Fibroblast of skin of right biceps (primary cell): ENCODE measurements around the gene EXOC3L4.
A peak's percentile ranks its signal among the peaks of the same experiment; 100 is the strongest.
"Not testable (repeated sequence)": the region's sequence is repeated elsewhere in the genome, so short reads cannot be mapped to it uniquely, and the experiment has no call there.

Experiments
- DNase-seq: peaks from one replicate; pipeline ENCODE4 v3.0.0-alpha.2; 2013

Gene EXOC3L4

GRCh38 chr14:103108749-103109207, 14.3 kb downstream of the EXOC3L4 start:
- peak; percentile 45 for DNase-seq

DNA sequence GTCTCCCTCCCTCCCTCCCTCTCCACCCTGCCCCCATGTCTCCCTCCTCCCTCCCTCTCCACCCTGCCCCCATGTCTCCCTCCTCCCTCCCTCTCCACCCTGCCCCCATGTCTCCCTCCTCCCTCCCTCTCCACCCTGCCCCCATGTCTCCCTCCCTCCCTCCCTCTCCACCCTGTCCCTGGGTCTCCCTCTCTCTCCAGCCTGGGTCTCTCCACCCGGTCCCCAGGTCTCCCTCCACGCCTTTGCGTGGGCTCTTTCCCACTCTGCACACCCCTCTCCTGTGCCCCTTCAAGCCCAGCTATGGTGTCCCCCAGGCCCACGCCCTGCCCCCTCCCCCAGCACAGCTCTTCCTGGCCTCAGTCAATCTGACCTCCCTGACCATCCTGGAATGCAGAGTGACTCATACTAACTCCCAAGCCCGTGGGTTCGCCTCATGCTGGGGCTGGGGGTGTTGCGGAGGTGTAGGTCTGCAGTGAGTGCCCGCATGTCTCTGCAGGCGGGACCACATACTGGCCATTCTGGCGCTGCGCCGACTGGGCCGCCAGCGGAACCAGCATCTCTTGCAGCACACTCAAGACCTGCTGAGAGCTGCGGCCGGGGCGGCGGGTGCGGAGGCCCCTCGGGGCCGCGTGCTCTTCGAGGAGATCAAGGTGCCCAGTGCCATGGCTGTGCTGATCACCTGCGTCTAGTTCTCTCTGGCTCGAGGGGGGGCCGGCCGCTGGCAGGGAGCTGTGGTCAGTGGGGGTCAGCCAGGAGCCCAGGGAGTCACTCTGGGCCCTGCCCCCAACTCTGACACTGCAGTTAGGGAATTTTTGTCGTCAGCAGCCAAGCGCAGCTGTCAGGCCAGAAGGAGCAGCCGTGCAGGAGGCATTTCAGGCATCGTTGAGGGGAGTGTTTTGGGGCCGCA, 15.3 kb downstream of the EXOC3L4 start:
- DNase-seq = peak; percentile 73

- no peak for DNase-seq
Measured at GRCh38 chr14:103110681-103111231, 16.2 kb downstream of the EXOC3L4 start.

DNA sequence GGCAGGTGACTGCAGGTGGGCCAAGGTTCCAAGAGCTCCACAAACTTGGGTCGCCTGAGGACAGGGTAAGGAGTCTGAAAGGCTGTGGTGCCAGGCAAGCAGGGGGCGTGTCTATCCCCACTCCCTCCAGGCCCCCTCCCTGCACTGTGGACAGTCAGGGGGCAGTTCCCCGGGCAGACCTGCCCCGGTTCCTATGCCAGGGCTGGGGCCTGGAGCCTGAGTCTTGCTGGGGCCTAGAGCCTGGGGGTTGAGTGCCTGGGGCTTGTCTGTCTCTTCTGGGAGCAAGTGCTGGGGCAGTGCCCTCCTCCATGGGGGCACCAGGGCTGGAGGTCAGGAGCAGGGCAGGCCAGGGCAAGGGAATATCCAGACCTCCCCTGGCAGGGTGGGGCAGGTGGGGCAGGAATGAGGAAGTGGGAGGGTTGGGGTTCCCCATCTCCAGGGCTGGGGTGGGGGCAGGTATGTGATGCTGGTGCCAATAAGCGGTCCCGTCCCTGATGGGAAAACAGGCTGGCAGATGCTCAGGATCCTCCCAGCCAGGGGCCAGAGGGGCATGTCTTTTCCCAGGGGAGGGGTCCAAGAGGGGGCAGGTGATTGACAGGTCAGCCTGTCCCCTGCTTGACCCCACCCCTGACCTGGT, 16.8 kb downstream of the EXOC3L4 start:
- DNase-seq = no peak

GRCh38 chr14:103112400-103113243, 18.1 kb downstream of the EXOC3L4 start:
- DNase-seq = no peak

GRCh38 chr14:103113303-103113702, 18.8 kb downstream of the EXOC3L4 start:
- no peak for DNase-seq

DNA sequence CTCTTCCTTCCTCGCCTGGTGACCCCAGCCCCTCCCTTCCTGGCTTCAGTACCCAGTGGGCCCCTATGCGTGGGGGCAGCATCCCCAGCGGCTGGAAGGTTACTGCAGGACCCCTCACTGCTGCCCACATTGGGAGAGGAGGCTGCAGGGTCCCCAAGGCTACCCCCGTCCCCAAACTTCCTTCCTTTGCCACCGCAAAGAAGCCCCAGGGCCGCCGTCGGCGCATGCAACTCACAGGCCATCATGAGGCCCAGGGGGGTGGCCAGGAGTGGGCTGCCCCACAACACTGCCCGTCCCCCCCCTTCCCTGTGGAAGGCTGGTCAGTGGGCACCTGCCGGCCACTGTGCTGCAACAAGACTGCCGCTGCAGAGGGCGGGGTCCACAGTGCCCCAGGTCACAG, 19.2 kb downstream of the EXOC3L4 start:
- DNase-seq = no peak

- DNase-seq = not testable (repeated sequence)
Measured at GRCh38 chr14:103115086-103115679, 20.7 kb downstream of the EXOC3L4 start.

- DNase-seq = no peak
Measured at GRCh38 chr14:103115845-103116572, 21.5 kb downstream of the EXOC3L4 start.

DNA sequence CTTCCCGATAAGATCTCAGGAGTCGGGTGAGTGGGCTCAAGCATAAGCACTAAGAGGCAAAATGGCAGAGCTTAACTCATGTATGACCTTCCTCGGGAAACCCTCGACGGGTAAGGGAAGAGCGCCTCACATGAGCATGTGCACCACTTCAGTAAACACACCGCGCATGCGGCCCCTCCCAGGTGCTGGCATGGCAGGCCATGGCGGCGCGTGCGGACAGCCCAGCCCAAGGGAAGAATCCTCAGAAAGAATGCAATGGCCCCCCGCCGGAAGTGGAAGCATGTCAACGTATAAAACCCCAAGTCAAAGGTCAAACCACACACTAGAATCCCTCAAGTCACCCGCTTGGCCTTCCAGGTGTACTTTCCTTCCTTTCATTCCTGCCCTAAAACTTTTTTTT, 22.1 kb downstream of the EXOC3L4 start:
- DNase-seq = no peak

DNA sequence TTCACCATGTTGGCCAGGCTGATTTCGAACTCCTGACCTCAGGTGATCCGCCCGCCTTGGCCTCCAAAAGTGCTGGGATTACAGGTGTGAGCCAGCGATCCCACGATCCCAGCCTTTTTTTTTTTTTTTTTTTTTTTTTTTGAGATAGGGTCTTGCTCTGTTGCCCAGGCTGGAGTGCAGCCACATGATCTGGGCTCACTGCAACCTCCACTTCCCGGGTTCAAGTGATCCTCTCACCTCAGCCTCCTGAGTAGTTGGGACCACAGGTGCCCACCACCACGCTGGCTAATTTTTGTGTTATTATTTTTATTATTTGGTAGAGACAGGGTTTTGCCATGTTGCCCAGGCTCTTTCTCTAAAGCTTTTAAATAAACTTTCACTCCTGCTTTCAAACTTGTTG, 23.0 kb downstream of the EXOC3L4 start:
- not testable (repeated sequence) for DNase-seq

- peak; percentile 31 for DNase-seq
Measured at GRCh38 chr14:103118018-103118662, 23.6 kb downstream of the EXOC3L4 start.

GRCh38 chr14:103118663-103119404, 24.3 kb downstream of the EXOC3L4 start:
- no peak for DNase-seq

- not testable (repeated sequence) for DNase-seq
Measured at GRCh38 chr14:103119527-103119926, 25.0 kb downstream of the EXOC3L4 start.

GRCh38 chr14:103121121-103121845, 26.8 kb downstream of the EXOC3L4 start:
- DNase-seq = no peak

DNA sequence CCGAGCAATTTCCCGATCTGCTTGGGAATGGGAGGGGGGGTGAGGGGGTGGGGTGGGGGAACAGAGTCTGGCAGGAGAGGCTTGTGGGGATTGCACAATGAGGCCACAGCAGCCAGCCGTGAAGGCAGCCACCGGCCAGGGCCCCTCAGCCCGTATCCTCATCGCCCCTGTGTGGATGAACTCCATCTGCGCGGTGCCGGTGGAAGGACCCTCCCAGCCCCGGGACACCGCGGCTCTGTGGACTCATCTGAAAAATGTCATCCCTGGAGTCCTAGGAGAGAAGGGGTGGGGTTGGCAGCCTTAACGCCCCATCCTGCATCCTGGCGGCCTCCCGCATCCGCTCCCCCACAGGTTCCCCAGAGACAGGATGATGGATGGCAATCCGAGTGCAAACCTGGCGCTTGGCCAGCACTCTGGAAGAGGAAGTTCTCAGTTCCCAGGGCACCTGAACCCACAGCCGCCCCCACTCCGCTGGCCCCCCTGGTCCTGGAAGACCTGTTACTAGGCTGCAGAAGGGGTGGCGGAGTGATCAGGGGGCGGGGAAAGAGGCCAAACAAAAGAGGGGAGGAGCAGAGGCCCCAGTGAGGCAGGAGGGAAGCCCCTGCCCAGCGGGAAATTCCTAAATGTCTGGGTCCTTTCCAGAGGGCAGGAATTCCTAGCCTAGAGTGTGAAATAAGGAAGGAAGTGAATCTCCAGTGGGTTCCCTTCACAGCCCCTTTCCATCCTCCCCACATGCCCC, 27.5 kb downstream of the EXOC3L4 start:
- DNase-seq = peak; percentile 85

DNA sequence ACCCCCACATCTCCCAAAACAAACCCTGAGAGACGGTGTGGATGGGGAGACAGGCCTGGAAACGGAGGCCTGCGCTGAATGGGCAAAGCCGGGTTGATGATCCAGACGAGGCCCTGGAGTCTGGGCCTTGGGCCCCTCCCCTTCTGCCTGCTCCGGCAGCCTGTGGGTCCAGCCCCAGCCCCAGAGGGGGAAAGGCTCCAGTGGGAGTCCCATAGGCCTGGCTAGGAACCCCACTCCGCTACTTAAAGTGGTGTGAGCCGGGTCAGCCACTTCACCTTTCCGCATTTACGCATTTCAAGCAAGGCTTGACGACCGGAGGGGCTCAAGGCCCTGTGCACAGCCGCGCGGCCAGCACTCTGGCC, 28.0 kb downstream of the EXOC3L4 start:
- DNase-seq = no peak

- DNase-seq = no peak
Measured at GRCh38 chr14:103122947-103123633, 28.6 kb downstream of the EXOC3L4 start, which contains the start of gene TNFAIP2. Gene TNFAIP2, plus strand, starts transcription at chr14:103123461. Its CDS starts 2,997 bp downstream, at chr14:103126458.
